T-helper 1 cell treated with Interleukin-12 subunit alpha and Interleukin-12 subunit beta and Interleukin-4 antibody, amounts not matched to agents 30 μg/mL and 1 μg/mL, for 36 hours (primary cell): ENCODE results near the gene RGS6.

Experiments used
- H3K27ac Mint-ChIP-seq: one replicate; pipeline ENCODE4 v1.8.0; 2021; ENCODE audit warnings: mild to moderate bottlenecking, mixed read lengths
- H3K27me3 Mint-ChIP-seq: one replicate; pipeline ENCODE4 v1.8.0; 2021; ENCODE audit warnings: low read depth, mixed read lengths
- H3K36me3 Mint-ChIP-seq: one replicate; pipeline ENCODE4 v1.8.0; 2021; ENCODE audit warnings: low read depth, mixed read lengths
- H3K4me1 Mint-ChIP-seq: one replicate; pipeline ENCODE4 v1.8.0; 2021; ENCODE audit warnings: low read depth, mixed read lengths
- H3K4me3 Mint-ChIP-seq: one replicate; pipeline ENCODE4 v1.8.0; 2021; ENCODE audit warnings: mild to moderate bottlenecking, moderate library complexity, mixed read lengths
- H3K9me3 Mint-ChIP-seq: one replicate; pipeline ENCODE4 v1.8.0; 2021; ENCODE audit warnings: mixed read lengths

Gene RGS6

GRCh38 chr14:72213424-72213823 lies 281.2 kb downstream of the RGS6 start:
- Mint-ChIP-seq H3K27me3 (peaks cover 7% of the 10 kb centered on the region), H3K4me3 (no peak overlapping the region), H3K36me3 (no peaks in the 10 kb centered on the region), H3K4me1 (no peaks in the 10 kb centered on the region), H3K27ac (no peak overlapping the region), H3K9me3 (no peaks in the 10 kb centered on the region)

- Mint-ChIP-seq H3K9me3 (no peaks in the 10 kb centered on the region), H3K4me1 (no peaks in the 10 kb centered on the region), H3K27me3 (peaks cover 7% of the 10 kb centered on the region), H3K4me3 (no peak overlapping the region), H3K36me3 (no peaks in the 10 kb centered on the region), H3K27ac (no peak overlapping the region)
These were observed 282.9 kb downstream of the RGS6 start for GRCh38 chr14:72215080-72215479.

- H3K4me1 Mint-ChIP-seq, result no peaks in the 10 kb centered on the region
- H3K27ac Mint-ChIP-seq, result no peak overlapping the region
- H3K9me3 Mint-ChIP-seq, result no peaks in the 10 kb centered on the region
- no peaks in the 10 kb centered on the region for H3K27me3 Mint-ChIP-seq
- no peak overlapping the region for H3K4me3 Mint-ChIP-seq
- no peaks in the 10 kb centered on the region for H3K36me3 Mint-ChIP-seq
These were observed 284.9 kb downstream of the RGS6 start for GRCh38 chr14:72217135-72217534.

- Mint-ChIP-seq H3K36me3 (no peaks in the 10 kb centered on the region), H3K27me3 (no peaks in the 10 kb centered on the region), H3K4me1 (no peaks in the 10 kb centered on the region), H3K27ac (no peak overlapping the region), H3K9me3 (peaks cover 3% of the 10 kb centered on the region), H3K4me3 (no peak overlapping the region)
These were observed 289.8 kb downstream of the RGS6 start for GRCh38 chr14:72222046-72222445.

- no peak overlapping the region for H3K4me3 Mint-ChIP-seq
- peaks cover 2% of the 10 kb centered on the region for H3K4me1 Mint-ChIP-seq
- no peak overlapping the region for H3K27ac Mint-ChIP-seq
- no peaks in the 10 kb centered on the region for H3K9me3 Mint-ChIP-seq
- no peaks in the 10 kb centered on the region for H3K36me3 Mint-ChIP-seq
- H3K27me3 Mint-ChIP-seq, result peaks cover 3% of the 10 kb centered on the region
These were observed 304.4 kb downstream of the RGS6 start for GRCh38 chr14:72236629-72237028.

- H3K9me3 Mint-ChIP-seq, result no peaks in the 10 kb centered on the region
- H3K4me3 Mint-ChIP-seq, result no peak overlapping the region
- no peak overlapping the region for H3K27ac Mint-ChIP-seq
- H3K4me1 Mint-ChIP-seq, result peaks cover 2% of the 10 kb centered on the region
- H3K36me3 Mint-ChIP-seq, result no peaks in the 10 kb centered on the region
- peaks cover 3% of the 10 kb centered on the region for H3K27me3 Mint-ChIP-seq
These were observed 305.8 kb downstream of the RGS6 start for GRCh38 chr14:72237722-72238666.

GRCh38 chr14:72243309-72244293 lies 311.4 kb downstream of the RGS6 start:
- Mint-ChIP-seq H3K27me3 (peaks cover 14% of the 10 kb centered on the region), H3K27ac (no peak overlapping the region), H3K4me3 (no peak overlapping the region), H3K4me1 (no peaks in the 10 kb centered on the region), H3K9me3 (peaks cover 6% of the 10 kb centered on the region), H3K36me3 (no peaks in the 10 kb centered on the region)

- Mint-ChIP-seq H3K27ac (no peak overlapping the region), H3K27me3 (peaks cover 25% of the 10 kb centered on the region), H3K4me3 (no peak overlapping the region), H3K9me3 (peaks cover 10% of the 10 kb centered on the region), H3K36me3 (no peaks in the 10 kb centered on the region), H3K4me1 (no peaks in the 10 kb centered on the region)
These were observed 315.8 kb downstream of the RGS6 start for GRCh38 chr14:72247896-72248465.

GRCh38 chr14:72253503-72253902 lies 321.3 kb downstream of the RGS6 start:
- H3K9me3 Mint-ChIP-seq, result peaks cover 4% of the 10 kb centered on the region
- no peak overlapping the region for H3K27ac Mint-ChIP-seq
- no peaks in the 10 kb centered on the region for H3K36me3 Mint-ChIP-seq
- no peaks in the 10 kb centered on the region for H3K4me1 Mint-ChIP-seq
- peaks cover 13% of the 10 kb centered on the region for H3K27me3 Mint-ChIP-seq
- no peak overlapping the region for H3K4me3 Mint-ChIP-seq

- Mint-ChIP-seq H3K27me3 (peaks cover 9% of the 10 kb centered on the region), H3K27ac (no peak overlapping the region), H3K4me1 (no peaks in the 10 kb centered on the region), H3K36me3 (no peaks in the 10 kb centered on the region), H3K9me3 (peaks cover 3% of the 10 kb centered on the region), H3K4me3 (no peak overlapping the region)
These were observed 322.1 kb downstream of the RGS6 start for GRCh38 chr14:72254202-72254936.

- Mint-ChIP-seq H3K27ac (no peak overlapping the region), H3K9me3 (peaks cover under 1% of the 10 kb centered on the region), H3K4me3 (no peak overlapping the region), H3K4me1 (no peaks in the 10 kb centered on the region), H3K27me3 (peaks cover 9% of the 10 kb centered on the region), H3K36me3 (no peaks in the 10 kb centered on the region)
These were observed 322.8 kb downstream of the RGS6 start for GRCh38 chr14:72254937-72255472.

GRCh38 chr14:72256055-72256454 lies 323.8 kb downstream of the RGS6 start:
- Mint-ChIP-seq H3K36me3 (no peaks in the 10 kb centered on the region), H3K4me3 (no peak overlapping the region), H3K4me1 (no peaks in the 10 kb centered on the region), H3K9me3 (peaks cover 4% of the 10 kb centered on the region), H3K27ac (no peak overlapping the region), H3K27me3 (peaks cover 10% of the 10 kb centered on the region)

GRCh38 chr14:72261068-72261467 lies 328.8 kb downstream of the RGS6 start:
- Mint-ChIP-seq H3K27ac (no peak overlapping the region), H3K9me3 (peaks cover 4% of the 10 kb centered on the region), H3K4me3 (no peak overlapping the region), H3K4me1 (no peaks in the 10 kb centered on the region), H3K27me3 (peaks cover 8% of the 10 kb centered on the region), H3K36me3 (no peaks in the 10 kb centered on the region)

- H3K4me1 Mint-ChIP-seq, result no peaks in the 10 kb centered on the region
- H3K4me3 Mint-ChIP-seq, result no peak overlapping the region
- H3K9me3 Mint-ChIP-seq, result peaks cover 4% of the 10 kb centered on the region
- H3K27me3 Mint-ChIP-seq, result peaks cover 8% of the 10 kb centered on the region
- no peaks in the 10 kb centered on the region for H3K36me3 Mint-ChIP-seq
- H3K27ac Mint-ChIP-seq, result no peak overlapping the region
These were observed 330.5 kb downstream of the RGS6 start for GRCh38 chr14:72262771-72263170.
